GM18526 (cell line): ENCODE results near the gene CTXN1.

Experiments used
- POLR2A ChIP-seq: IDR thresholded peaks from 3 replicates; pipeline ENCODE4 v1.6.1; 2011; ENCODE audit not compliant: insufficient read length; ENCODE audit errors: extremely low read depth

Gene CTXN1

GRCh38 chr19:7959211-7959610 is 33.3 kb upstream of the CTXN1 start:
- TF ChIP-seq POLR2A = no peak

- no peak for TF ChIP-seq POLR2A
Measured at GRCh38 chr19:7955696-7956095, 29.8 kb upstream of the CTXN1 start.

GRCh38 chr19:7953576-7953975 is 27.6 kb upstream of the CTXN1 start:
- TF ChIP-seq POLR2A = no peak

GRCh38 chr19:7953060-7953459 is 27.1 kb upstream of the CTXN1 start:
- TF ChIP-seq POLR2A = no peak

- TF ChIP-seq POLR2A = no peak
Measured at GRCh38 chr19:7947939-7948338, 22.0 kb upstream of the CTXN1 start.

GRCh38 chr19:7944177-7944761 is 18.3 kb upstream of the CTXN1 start:
- TF ChIP-seq POLR2A = no peak

GRCh38 chr19:7943444-7944176 is 17.7 kb upstream of the CTXN1 start, which contains the start of gene TIMM44:
Gene TIMM44, minus strand, starts transcription at chr19:7943666. Its CDS starts 15 bp downstream, at chr19:7943651.
- peak; percentile 86 for TF ChIP-seq POLR2A

GRCh38 chr19:7942981-7943443 is 17.1 kb upstream of the CTXN1 start:
- TF ChIP-seq POLR2A = no peak

DNA sequence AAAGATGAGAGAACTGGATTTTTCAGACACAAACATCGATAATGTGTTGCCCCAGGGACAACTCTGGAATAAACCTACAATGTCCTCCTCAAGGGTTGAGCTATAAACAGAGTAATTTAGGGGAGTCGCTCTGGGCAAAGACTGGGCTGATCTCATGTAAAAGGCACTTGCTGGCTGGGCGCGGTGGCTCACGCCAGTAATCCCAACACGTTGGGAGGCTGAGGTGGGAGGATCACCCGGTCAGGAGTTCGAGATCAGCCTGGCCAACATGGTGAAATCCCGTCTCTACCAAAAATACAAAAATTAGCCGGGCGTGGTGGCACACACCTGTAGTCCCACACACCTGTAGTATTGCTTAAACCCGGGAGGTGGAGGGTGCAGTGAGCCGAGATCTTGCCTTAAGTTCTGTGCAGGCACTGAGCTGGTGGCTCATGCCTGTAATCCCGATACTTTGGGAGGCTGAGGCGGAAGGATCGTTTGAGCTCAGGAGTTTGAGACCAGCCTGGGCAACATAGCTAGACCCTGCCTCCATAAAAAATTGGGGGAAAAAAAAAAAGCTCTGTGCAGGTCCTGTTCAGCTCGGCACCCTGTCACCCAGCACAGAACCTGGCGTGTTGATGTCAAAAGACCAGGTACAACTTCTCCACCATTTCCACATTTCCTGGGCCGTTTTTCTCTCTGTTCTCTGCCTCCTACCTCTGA is 16.1 kb upstream of the CTXN1 start:
- no peak for TF ChIP-seq POLR2A

- TF ChIP-seq POLR2A = no peak
Measured at GRCh38 chr19:7940841-7941240, 14.9 kb upstream of the CTXN1 start.

GRCh38 chr19:7934766-7935165 is 8.8 kb upstream of the CTXN1 start:
- TF ChIP-seq POLR2A = no peak

DNA sequence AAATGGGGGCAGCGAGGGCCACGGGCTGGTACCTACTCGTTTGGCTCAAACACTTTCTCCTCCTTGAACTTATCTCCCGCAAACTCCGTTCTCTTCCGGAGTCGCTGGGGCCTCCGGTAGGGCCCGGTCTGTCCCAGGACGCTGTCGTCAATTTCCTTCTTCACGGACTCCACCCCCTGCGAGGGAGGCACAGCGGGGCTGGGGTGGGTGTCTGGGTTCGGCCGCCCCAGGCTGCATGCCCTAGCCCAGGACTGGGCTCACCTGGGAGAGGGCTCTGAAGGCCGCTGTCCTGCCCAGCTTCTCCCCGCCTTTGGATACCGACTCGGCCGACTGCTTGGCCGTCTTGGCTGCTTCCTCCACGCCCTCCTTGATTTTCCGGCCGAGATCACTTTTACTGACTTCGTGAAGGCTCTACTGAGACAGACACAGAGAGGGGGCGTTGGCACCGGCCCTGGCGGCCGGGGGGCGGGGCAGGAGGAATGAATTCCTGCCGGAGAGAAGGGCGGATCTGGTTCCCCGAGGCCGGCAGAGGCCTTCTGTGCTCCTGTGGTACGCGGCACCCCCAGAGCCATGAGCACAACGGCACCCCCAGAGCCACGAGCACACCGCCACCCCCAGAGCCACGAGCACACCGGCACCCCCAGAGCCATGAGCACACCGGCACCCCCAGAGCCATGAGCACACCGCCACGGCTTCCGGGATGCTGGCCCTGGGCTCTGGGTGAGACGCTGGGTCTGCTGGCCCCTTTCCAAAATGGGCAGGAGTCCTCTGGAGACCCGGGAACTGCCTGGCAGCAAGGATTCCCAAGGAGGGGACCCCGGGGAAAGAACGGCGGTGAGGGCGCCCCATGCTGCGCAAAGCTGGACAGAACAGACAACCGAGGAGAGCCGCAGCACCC is 8.1 kb upstream of the CTXN1 start:
- no peak for TF ChIP-seq POLR2A

DNA sequence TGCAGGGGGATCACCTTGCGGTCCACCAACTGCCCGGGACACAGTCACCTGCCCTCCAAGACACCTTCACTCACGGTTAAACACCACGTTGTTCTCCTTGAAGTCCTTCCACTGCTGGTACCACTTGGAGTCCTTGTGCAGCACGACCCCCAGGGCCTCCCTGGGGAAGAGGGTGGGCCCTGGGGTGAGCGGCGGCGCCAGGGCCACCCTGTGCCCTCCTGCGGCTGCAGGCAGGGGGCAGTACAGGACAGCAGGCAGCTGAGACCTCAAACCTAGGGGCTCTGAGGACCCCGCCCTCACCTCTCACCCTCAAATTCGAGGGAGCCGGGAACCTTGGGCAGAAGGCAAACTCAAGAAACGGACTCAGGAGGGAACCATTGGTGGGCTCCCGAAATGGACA is 7.5 kb upstream of the CTXN1 start:
- TF ChIP-seq POLR2A = no peak

- TF ChIP-seq POLR2A = no peak
Measured at GRCh38 chr19:7932930-7933300, 7.0 kb upstream of the CTXN1 start.

DNA sequence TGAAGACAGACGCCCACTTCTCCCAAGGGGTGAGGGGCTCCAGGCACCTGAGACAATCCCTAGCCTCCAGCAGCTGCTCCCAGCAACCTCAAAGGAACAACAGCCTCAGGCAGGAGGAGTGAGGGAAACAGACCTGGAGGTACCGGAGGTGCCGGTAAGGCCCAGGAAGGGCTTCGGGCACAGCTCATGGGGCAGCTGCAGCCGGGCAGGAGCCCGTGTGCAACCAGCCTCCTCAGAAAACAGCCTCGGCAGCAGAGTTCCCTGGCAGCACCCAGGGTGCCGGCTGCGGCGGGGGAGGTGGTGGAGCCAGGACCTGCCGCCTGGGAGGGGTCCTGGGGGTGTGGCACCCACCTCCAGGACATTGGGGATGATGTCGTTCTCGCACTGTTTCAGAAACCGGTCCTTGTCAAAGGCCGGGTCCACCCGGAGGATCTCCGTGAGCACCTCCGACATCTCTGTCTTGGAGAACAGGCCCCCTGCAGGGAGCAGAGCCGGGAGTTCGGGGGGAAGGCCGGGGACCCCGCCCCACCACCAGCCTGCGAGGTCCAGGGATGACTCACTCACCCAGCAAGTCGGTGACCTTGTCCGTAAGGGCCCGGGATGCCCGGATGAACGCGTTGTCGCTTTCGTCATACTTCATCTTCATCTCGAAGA is 6.5 kb upstream of the CTXN1 start:
- TF ChIP-seq POLR2A = no peak
